Transverse colon (tissue), 4 donors: ENCODE results near the gene CLEC12A.

Experiments
- CTCF ChIP-seq, 5 experiments: fragments of 200-600 bp in 3 of 5; fragments of 450-650 bp in 2 of 5; sonication (generic) in 3 of 5; IDR thresholded peaks; 1 replicate in 2 of 5; 2 replicates in 3 of 5; pipeline ENCODE4 v1.5.1; 2016 to 2017; ENCODE audit warnings: antibody characterized with exemption in 5 of 5, inconsistent platforms in 3 of 5, mild to moderate bottlenecking in 2 of 5, moderate library complexity in 1 of 5
- POLR2A ChIP-seq: fragments of 450-650 bp; IDR thresholded peaks from one replicate; pipeline ENCODE4 v1.6.1; 2016; ENCODE audit warnings: antibody characterized with exemption, mild to moderate bottlenecking, moderate library complexity
- POLR2AphosphoS5 ChIP-seq, 3 donors: sonication (generic); formaldehyde crosslinking; IDR thresholded peaks; one replicate each; pipeline ENCODE4 v1.6.1; 2016; ENCODE audit warnings: antibody characterized with exemption in 3 of 3

- TF ChIP-seq CTCF (IDR thresholded peaks at IDR 0.05) = no peak
- TF ChIP-seq POLR2AphosphoS5 (IDR thresholded peaks at IDR 0.05) = no peak
- no peak for TF ChIP-seq POLR2A
Observed at GRCh38 chr12:9931245-9931644, 40.0 kb upstream of the CLEC12A start.
